Left renal cortex interstitium (tissue), 4 donors: ENCODE measurements around the gene PIGL. TPM values are rescaled to one million over a fixed set of nuclear protein-coding genes. Genes with fewer than 3 reads are reported as not detected.
A peak's percentile ranks its signal among the peaks of the same experiment; 100 is the strongest.
"Not testable (repeated sequence)": the region's sequence is repeated elsewhere in the genome, so short reads cannot be mapped to it uniquely, and the experiment has no call there.

Experiments used
- DNase-seq, 4 donors: peaks; one replicate each; pipeline ENCODE4 v3.0.0-alpha.2; 2013; ENCODE audit warnings: low read depth in 4 of 4, low spot score in 2 of 4, missing footprints in 1 of 4
- polyA plus RNA-seq, 4 donors: library from polyadenylated mRNA; unstranded; fragments of 120-200 nt; gene quantifications; one replicate each; pipeline ENCODE4 v1.2.1, GENCODE V29; 2013; ENCODE audit not compliant: insufficient read length in 4 of 4

PIGL gene
- polyA plus RNA-seq, result 10 to 100 TPM; 21.5 to 47.6 (median 32.6) TPM

DNA sequence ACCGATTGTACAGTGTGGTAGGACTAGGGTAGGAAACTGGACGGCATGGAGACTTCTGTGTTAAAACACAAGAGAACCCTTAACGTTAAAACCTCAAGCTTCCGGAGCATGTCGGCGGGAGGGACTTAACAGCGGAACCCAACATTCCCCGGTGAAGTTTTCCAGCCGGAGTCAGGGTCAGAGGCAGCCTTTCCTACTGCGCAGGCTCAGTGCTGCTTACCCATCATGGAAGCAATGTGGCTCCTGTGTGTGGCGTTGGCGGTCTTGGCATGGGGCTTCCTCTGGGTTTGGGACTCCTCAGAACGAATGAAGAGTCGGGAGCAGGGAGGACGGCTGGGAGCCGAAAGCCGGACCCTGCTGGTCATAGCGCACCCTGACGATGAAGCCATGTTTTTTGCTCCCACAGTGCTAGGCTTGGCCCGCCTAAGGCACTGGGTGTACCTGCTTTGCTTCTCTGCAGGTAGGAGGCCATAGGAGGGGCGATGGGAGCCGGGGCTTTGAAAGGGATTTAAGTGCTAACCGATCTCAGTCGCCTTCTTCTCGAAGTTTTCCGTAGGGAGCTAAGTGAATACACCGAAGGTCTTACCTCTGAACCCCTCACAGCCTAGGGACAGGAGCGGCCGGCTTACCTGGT, at the start of gene PIGL:
PIGL (plus strand) TSS at position 209 of the 634 bp plus-strand sequence; CDS start at position 226, 17 bp downstream.
- DNase-seq, result peak; percentile 89 to 95 (median 90)

DNA sequence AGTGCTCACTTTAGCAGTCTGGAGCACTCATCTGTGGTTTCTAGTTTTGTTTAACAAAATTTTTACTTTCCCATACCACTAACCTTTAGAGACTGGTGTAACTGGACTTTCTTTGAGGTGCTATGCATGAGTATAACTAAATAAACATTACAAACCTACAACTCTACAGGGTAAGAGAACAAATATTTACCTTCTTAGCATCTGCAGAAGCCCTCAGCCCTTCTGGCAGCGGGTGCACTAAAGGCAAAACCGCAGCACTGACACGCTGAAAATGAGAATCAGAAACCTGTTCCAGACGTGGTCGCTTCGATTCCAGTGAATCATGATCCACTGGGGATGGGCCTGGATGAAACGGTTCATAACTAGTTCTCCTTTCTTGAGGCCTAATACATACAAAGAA, 45.4 kb upstream of the PIGL start:
- DNase-seq, result no peak

DNA sequence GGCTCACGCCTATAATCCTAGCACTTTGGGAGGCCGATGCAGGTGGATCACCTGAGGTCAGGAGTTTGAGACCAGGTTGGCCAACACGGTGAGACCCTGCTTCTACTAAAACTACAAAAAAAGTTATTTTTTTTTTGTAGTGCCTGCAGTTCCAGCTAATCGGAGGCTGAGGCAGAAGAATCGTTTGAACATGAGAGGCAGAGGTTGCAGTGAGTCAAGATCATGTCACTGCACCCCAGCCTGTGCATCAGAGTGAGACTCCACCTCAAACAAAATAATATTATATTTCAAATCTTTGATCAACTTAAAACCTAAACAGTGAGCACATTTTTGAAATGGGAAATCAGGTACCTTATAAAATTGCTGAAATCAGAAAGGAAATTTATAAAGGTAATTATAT, 38.2 kb upstream of the PIGL start:
- DNase-seq, result no peak

DNA sequence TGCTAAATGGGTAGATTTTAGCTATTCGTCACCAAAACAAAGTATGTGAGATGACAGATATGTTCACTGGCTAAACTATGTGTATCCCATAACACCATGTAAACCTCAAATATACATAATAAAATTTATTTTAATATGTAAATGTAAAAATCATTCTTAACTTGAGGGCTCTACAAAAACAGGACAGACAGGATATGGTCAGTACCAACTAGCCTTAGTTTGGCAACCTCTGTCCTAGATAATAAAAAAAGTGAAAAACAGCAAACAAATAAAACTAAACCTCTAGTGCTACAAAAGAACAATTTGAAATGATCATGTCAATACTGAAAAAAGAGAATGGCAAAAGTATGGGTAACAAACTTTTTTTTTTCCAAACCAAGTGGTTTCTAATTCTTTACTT, 35.4 kb upstream of the PIGL start:
- DNase-seq, result no peak

DNA sequence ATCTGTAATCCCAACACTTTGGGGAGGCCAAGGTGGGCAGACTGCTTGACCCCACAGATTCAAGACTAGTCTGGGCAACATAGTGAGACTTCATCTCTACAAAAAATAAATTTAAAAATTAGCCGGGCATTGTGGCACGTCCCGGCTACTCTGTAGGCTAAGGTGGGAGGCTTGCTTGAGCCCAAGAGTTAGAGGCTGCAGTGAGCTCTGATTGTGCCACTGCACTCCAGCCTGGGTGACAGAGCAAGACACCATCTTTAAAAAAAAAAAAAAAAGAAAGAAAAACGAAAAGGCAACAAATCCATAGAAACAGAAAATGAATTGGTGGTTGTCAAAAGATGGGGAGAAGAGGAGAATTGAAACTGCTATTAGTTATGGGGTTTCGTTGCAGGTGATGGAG, 29.4 kb upstream of the PIGL start:
- no peak for DNase-seq

DNA sequence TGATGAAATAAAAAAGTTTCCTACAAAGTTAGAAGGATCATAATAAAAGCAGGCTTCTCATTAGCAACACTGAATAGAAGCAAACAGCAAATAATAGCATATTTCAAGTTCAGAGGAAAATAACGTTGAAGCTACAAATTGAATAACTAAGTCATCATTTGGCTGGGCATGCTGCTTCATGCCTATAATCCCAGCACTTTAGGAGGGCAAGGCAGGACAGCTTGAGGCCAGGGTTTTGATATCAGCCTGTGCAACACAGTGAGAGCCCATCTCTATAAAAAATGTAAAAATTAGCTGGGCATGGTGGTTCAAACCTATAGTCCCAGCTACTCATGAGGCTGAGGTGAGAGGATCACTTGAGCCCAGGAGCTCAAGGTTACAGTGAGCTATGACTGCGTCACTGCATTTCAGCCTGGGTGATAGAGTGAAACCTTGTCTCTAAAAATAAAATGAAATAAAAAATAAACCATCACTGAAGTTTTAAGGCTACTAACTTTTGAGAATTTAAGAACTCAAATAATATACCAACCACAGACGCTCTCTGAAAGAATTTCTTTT, 27.1 kb upstream of the PIGL start:
- DNase-seq, result no peak

DNA sequence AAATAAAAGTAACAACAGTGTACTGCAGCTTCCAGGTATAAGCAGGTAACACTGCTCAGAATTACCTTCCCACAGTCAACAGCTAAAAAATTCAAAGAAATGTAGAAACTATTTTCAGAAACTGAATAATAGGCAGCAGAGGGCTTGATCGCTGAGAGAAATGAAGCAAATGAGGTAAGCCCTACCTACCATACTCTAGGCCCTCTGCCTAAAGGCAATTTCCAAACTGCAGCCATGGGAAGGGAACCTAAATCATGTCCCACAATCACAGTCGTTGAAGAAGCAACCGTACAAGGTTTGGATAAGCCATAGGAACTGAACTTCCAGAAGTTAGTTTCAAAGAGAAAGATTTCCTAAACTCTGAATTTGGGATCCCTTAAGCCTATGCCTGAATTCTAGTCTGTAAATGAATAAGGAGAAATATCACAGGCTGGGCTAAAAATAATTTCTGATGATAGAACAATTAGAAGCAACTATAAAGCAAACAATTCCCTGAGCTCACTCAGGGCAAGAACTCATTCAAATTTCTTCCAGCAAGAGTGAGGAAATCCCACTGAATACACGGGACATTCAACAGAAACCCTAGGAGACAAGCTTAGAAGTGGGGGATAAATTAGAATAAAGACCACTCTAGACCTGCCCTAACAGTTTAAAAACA, 26.2 kb upstream of the PIGL start:
- DNase-seq, result no peak

DNA sequence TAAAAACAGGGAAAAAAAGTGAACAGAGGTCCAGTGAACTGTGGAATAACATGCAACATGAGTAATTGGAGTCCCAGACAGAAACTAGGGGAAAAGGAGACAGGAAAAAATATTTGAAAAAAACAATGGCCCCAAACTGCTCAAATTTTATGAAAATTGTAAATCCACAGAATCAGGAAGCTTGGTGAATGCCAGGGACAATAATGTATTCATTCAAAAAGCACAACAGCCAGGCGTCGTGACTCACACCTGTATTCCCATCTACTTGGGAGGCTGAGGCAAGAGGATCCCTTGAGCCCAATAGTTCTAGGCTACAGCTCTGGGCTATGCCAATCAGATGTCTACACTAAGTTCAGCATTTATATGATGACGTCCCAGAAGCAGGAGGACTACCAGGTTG, 25.4 kb upstream of the PIGL start:
- DNase-seq, result no peak

DNA sequence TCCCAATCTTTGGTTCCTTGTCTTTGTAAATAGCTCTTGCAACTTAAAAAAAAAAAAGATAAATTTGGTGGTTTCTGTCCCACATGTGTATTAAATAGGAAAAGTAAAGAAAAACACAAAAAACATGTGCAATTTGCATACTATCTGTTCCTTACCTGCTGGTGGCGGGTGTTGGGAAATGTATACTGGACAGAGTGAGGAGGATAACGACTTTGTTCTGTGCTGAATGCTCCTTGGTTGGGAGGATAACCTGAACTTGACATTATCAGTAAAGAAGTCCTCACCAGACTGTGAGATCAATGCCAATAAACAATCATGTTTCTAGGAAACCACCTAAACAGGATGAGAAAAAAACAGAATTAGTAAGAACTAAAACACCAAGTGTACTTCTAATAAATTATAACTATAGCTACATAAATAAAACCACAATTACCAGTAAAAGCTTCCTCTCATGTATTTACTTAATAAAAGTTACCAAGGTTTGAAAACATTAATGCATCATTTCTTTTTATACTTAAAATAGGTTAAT, 22.6 kb upstream of the PIGL start:
- not testable (repeated sequence) for DNase-seq

DNA sequence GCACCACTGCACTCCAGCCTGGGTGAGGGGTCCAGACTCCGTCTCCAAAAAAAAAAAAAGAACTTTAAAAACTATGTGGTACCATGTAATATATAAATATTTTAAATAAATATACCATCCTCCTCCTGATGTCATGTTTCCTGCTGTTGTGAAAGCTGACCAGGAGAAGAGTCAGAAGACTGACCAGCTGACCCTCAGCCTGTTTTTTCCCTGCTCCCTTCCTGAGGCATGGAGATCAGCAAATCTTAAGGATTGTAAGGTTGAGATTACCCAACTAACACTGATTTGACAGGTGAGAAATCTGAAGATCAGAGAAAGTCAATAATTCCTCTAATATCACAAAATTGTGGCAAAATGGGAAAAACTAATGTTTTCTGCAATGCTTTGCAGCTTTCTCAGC, 19.7 kb upstream of the PIGL start:
- DNase-seq, result no peak

DNA sequence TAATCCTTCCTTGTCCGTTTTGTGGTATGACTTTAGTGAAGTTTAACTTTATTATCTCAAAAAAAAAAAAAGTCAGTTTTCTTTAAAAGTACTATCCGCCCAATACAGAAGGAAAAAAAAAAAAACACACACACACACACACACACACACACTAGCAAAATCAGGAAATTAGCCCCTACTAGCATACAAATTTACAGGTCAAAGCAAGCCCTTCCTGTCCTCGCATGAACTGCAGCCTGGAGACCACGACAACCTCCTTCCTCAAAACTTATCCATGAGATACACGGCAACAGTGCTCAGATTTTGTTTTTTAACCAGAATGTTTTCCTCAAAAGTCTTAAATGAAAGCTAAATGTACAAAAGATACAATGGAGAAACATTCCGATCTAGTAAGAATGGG, 17.9 kb upstream of the PIGL start:
- no peak for DNase-seq

DNA sequence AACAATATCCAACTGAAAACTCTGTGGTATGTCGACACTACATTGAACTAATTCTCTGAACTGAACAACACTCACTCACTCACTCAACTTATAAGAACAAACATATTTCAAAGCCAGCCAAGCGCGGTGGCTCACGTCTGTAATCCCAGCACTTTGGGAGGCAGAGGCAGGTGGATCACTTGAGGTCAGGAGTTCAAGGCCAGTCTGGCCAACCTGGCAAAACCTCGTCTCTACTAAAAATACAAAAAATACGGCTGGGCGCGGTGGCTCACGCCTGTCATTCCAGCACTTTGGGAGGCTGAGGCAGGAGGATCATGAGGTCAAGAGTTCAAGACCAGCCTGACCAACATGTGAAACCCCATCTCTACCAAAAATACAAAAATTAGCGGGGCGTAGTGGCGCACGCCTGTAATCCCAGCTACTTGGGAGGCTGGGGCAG, 15.3 kb upstream of the PIGL start:
- not testable (repeated sequence) for DNase-seq

DNA sequence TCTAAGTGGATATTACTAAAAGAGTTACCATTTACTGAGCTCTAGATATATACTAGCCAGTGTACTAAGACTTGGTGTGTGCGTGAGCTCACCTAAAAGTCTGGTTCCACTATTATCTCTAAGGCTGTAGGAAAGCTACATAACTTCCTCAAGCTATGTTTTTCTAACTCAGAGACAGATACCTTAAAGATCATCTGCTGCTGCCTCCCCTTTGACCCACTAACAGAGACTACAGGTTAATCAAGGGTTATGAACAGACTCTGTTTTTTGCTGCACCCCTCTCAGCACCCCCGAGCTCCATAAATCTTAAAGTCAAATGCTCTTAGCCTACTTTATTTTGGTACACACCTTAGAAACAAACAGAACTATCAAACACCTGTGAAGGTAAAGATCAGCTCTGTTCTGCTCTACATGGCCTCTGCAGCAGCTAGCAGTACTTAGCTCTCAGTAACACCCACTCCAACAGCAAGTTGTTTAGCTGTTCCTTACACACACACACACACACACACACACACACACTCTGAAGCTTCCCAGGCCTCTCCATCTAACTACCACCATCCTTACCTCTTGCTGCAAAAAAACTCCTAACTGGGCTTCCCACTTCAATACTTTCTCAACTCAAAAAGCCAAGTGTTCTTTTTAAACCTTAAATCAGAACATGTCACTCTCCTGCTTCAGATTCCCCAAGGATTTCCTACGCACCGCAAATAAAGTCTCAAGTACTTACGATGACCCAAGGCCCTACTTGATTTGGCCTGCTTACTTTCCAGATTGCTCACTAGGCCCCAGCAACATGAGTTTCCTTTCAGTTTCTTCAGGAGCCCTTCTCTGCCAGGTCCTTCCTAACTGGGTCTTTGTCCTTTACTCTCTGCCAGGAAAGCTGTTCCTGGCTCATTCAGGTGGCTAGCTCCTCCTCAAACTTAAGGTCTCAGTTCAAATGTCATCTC, 14.2 kb upstream of the PIGL start:
- DNase-seq, result not testable (repeated sequence)

DNA sequence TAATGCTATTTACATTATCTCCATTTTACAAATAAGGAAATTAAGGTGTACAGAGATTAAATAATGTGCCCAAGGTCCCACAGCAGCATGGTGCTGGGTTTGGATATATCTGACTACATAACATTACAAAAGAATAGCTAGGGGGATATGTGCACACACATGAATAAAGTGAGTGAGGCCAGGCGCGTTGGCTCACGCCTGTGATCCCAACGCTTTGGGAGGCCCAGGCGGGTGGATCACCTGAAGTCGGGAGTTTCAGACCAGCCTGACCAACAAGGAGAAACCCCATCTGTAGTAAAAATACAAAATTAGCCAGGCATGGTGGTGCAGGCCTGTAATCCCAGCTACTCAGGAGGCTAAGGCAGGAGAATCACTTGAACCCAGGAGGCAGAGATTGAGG, 12.2 kb upstream of the PIGL start:
- DNase-seq, result not testable (repeated sequence)

DNA sequence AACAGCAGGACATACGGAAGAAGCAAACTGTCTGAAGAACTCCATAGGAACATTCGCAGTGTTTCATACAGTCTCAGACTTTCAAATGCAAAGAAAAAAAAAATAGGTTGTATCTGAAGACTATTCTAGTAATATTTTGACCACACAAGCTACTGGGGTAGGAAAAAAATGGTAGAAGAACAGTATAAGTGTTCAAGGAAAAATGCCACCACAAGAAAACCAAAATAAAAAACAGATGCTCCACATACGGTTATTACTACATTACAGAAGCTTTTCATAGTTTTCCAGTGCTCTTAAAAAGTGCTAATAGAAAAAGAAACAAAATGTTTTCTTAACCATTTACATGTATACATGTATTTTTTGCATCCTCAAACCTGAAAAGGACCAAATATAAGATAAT, 5.4 kb upstream of the PIGL start:
- no peak for DNase-seq

DNA sequence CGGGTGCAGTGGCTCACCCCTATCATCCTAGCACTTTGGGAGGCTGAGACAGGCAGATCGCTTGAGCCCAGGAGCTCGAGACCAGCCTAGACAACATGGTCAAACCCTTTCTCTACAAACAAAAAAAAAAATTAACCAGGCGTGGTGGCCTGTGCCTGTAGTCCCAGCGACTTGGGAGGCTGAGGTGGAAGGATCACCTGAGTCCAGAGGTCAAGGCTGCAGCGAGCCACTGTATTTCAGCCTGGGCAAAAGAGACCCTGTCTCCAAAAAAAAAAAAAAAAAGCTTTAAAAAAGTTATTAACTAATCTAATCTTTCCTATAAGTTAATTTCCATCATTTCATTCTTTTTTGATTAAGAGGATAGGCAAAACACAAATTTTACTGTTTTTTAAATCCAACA, 4.2 kb upstream of the PIGL start:
- no peak for DNase-seq

DNA sequence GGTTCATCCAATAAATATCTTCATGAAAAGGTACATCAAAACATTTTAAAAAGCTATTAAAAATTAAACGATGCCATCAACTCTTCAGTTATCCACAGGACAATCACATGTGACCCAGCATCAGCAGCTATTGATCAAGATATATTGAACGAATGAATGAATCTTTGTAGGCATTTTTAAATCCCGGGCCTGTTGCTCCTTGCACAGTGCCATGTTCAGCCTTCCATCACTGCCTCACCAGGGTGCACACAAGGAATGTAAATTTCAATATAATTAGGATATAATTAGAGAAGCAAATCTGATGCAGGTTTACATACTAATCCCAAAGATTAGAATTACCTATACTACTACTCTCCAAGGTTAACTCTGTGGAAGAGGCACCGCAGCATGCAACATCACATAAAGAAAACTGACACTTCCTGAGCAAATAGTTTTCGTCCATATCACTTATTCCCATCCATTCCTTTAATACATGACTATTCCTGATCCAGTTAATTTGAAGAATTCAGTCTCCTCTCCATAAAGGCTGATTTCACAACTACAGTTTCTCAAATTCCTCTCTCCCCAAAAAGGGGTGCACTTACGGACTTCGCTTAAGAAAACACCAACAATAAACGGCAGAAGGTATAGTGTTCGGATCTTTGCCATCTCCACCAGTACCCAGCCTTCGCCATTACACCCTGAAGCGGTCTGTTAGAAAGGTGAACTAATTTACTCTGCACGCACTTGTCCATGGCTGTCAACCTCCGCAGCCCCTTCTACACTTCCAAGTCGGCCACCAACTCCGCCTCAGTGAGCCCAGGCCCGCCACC, 2.6 kb upstream of the PIGL start:
- no peak for DNase-seq

DNA sequence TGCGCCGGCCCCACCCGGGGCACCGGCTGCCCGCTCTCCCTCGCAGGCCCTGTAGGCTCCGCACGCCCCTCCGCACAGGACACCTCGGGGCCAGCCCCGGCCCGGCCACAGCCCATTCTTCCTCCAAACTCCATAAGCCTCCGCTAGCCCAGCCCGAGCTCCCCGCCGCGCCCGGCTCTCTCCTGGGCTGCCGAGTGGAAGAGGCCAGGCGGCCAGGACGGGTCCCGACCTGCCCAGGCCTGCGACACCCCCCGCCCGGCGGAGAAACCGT, 2.1 kb upstream of the PIGL start:
- peak in 1 of 4 donors; percentile 25 for DNase-seq

DNA sequence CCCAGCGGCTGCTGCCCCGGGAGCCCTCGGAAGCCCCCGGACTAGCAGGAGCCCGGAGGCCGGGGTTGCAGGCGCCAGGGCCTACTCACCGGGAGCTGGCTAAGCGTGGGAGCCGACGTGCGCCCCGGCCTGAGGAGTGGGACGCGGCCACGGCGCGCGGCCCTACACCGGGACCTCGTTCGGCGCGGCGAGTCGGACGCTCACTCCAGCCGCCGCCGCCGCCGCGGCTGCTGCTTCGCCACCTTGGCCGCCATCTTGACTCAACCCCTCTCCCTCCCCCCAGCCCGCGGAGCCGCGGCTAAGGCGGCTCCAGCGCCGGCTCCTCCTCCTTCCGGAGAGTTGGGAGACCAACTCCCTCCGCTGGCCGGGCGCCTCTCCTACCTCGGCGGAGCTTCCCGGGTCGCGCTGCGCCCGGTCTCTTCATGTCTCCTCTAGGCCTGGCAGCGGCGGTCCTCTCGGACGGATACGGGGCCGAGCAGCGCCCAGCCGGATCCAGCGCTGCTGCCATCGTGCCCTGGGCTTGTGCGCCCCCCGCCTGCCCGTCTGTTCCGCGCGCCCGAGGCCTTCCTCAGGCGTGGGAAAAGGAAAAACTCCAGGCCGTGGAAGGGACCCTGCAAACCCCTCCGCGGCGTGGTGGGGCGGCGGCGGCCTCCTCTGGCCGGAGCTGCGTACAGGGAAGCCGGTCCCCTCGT, 1.6 kb upstream of the PIGL start, which contains the start of gene NCOR1:
NCOR1 (minus strand) TSS at position 262 of the 692 bp plus-strand sequence. CDS start 20,965 bp downstream, outside the sequence.
- peak; percentile 83 to 92 (median 86) for DNase-seq
